A673 (cell line): Measurements from ENCODE around the gene CLCN2. TPM values are rescaled to one million over a fixed set of nuclear protein-coding genes. Genes with fewer than 3 reads are reported as not detected.
"Not testable (repeated sequence)": the region's sequence is repeated elsewhere in the genome, so short reads cannot be mapped to it uniquely, and the experiment has no call there.

Experiments
- BruUV-seq: library from RNA; stranded (reverse); fragments of 400-500 nt; replicated peaks from 2 replicates; lab custom pipeline; 2021; lab: Mats Ljungman, UMichigan
- CTCF ChIA-PET: fragments of 300-600 bp; sonication (Branson Sonifier 250); formaldehyde crosslinking; loops from one replicate; lab custom pipeline; 2022; ENCODE audit warnings: antibody characterized with exemption; lab: Charles Lee
- POLR2A ChIA-PET: fragments of 300-600 bp; sonication (Branson Sonifier 250); formaldehyde crosslinking; loops from one replicate; lab custom pipeline; 2022; ENCODE audit warnings: antibody characterized with exemption; ENCODE audit not compliant: low non-redundant PET; lab: Charles Lee
- DNase-seq: peaks from one replicate; pipeline ENCODE4 v3.0.0-alpha.2; 2015; ENCODE audit warnings: low spot score
- H3K27ac ChIP-seq: fragments of 200-600 bp; sonication (generic); 2 replicates; pipeline ENCODE4 v1.5.1; 2016; ENCODE audit warnings: mixed run types, low read depth, mild to moderate bottlenecking, mixed read lengths, antibody characterized with exemption, low read length; ENCODE audit not compliant: poor library complexity, severe bottlenecking
- H3K27me3 ChIP-seq: fragments of 200-600 bp; sonication (generic); replicated peaks from 2 replicates; pipeline ENCODE4 v1.6.1; 2017; ENCODE audit warnings: mixed run types, low read depth, mild to moderate bottlenecking, mixed read lengths, antibody characterized with exemption, low read length; ENCODE audit not compliant: insufficient read depth, poor library complexity
- H3K36me3 ChIP-seq: fragments of 200-600 bp; sonication (generic); 2 replicates; pipeline ENCODE4 v1.6.1; 2016; ENCODE audit warnings: mixed run types, mild to moderate bottlenecking, mixed read lengths, antibody characterized with exemption, low read length; ENCODE audit not compliant: insufficient read depth, poor library complexity, severe bottlenecking
- H3K4me1 ChIP-seq: fragments of 200-600 bp; sonication (generic); 2 replicates; pipeline ENCODE4 v1.6.1; 2017; ENCODE audit warnings: mixed run types, mild to moderate bottlenecking, mixed read lengths, antibody characterized with exemption, low read length; ENCODE audit not compliant: insufficient read depth, poor library complexity, severe bottlenecking
- H3K4me3 ChIP-seq: fragments of 200-600 bp; sonication (generic); 2 replicates; pipeline ENCODE4 v1.5.1; 2016; ENCODE audit warnings: low read depth, mixed run types, mild to moderate bottlenecking, mixed read lengths, low read length; ENCODE audit not compliant: poor library complexity, severe bottlenecking
- H3K9me3 ChIP-seq: fragments of 200-600 bp; sonication (generic); 2 replicates; pipeline ENCODE4 v1.6.1; 2016; ENCODE audit warnings: mixed run types, low read depth, mild to moderate bottlenecking, mixed read lengths, antibody characterized with exemption, low read length; ENCODE audit not compliant: poor library complexity, severe bottlenecking
- EZH2 ChIP-seq: fragments of 200-600 bp; sonication (generic); IDR thresholded peaks from 2 replicates; pipeline ENCODE4 v1.6.1; 2017; ENCODE audit warnings: borderline replicate concordance, low read depth, mild to moderate bottlenecking, mixed read lengths, antibody characterized with exemption, low read length; ENCODE audit not compliant: poor library complexity, severe bottlenecking
- intact Hi-C: fragments of 100-400 bp; cut with micrococcal nuclease; formaldehyde crosslinking; loops from one replicate; pipeline ENCODE4 v1.10.0; 2022; ENCODE audit not compliant: unreplicated experiment
- total RNA-seq: library from RNA; stranded (reverse); gene quantifications from 2 replicates; pipeline ENCODE4 v1.2.3, GENCODE V29; 2021
- TF ChIP-seq, protein P1 (sequence below): fragments of 300-800, 200-600 bp; sonication (generic); conservative IDR thresholded peaks from 2 replicates; pipeline ENCODE4 v1.5.1; 2017; ENCODE audit warnings: low read depth, mild to moderate bottlenecking, antibody characterized with exemption, low read length, moderate library complexity, mixed read lengths

CLCN2 gene
- total RNA-seq, 1 experiment from 2014 or later = 11.2 TPM

DNA sequence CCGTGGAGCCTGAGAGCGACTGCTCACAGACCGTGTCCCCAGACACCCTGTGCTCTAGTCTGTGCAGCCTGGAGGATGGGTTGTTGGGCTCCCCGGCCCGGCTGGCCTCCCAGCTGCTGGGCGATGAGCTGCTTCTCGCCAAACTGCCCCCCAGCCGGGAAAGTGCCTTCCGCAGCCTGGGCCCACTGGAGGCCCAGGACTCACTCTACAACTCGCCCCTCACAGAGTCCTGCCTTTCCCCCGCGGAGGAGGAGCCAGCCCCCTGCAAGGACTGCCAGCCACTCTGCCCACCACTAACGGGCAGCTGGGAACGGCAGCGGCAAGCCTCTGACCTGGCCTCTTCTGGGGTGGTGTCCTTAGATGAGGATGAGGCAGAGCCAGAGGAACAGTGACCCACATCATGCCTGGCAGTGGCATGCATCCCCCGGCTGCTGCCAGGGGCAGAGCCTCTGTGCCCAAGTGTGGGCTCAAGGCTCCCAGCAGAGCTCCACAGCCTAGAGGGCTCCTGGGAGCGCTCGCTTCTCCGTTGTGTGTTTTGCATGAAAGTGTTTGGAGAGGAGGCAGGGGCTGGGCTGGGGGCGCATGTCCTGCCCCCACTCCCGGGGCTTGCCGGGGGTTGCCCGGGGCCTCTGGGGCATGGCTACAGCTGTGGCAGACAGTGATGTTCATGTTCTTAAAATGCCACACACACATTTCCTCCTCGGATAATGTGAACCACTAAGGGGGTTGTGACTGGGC is 16.7 kb downstream of the CLCN2 start:
- no TSS peak for BruUV-seq
- Histone ChIP-seq H3K27me3 (no peaks in the 10 kb centered on the region), H3K27ac (no peak overlapping the region), H3K4me1 (peaks cover 26% of the 10 kb centered on the region), H3K36me3 (peaks cover 5% of the 10 kb centered on the region), H3K4me3 (no peak overlapping the region), H3K9me3 (no peaks in the 10 kb centered on the region)
- no peak for DNase-seq
- CTCF ChIA-PET = interaction anchor here (0.5 kb wide), 1 partner anchor 15 kb away, joined by 3 read pairs; no protein-coding TSS in a partner anchor
- TF ChIP-seq, protein P1, sequence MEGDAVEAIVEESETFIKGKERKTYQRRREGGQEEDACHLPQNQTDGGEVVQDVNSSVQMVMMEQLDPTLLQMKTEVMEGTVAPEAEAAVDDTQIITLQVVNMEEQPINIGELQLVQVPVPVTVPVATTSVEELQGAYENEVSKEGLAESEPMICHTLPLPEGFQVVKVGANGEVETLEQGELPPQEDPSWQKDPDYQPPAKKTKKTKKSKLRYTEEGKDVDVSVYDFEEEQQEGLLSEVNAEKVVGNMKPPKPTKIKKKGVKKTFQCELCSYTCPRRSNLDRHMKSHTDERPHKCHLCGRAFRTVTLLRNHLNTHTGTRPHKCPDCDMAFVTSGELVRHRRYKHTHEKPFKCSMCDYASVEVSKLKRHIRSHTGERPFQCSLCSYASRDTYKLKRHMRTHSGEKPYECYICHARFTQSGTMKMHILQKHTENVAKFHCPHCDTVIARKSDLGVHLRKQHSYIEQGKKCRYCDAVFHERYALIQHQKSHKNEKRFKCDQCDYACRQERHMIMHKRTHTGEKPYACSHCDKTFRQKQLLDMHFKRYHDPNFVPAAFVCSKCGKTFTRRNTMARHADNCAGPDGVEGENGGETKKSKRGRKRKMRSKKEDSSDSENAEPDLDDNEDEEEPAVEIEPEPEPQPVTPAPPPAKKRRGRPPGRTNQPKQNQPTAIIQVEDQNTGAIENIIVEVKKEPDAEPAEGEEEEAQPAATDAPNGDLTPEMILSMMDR = no peak
- TF ChIP-seq EZH2 = no peak
- intact Hi-C loops = no loop called here
- POLR2A ChIA-PET = interaction anchor here (0.6 kb wide), 1 partner anchor 73 kb away, joined by 12 read pairs; no protein-coding TSS in a partner anchor

DNA sequence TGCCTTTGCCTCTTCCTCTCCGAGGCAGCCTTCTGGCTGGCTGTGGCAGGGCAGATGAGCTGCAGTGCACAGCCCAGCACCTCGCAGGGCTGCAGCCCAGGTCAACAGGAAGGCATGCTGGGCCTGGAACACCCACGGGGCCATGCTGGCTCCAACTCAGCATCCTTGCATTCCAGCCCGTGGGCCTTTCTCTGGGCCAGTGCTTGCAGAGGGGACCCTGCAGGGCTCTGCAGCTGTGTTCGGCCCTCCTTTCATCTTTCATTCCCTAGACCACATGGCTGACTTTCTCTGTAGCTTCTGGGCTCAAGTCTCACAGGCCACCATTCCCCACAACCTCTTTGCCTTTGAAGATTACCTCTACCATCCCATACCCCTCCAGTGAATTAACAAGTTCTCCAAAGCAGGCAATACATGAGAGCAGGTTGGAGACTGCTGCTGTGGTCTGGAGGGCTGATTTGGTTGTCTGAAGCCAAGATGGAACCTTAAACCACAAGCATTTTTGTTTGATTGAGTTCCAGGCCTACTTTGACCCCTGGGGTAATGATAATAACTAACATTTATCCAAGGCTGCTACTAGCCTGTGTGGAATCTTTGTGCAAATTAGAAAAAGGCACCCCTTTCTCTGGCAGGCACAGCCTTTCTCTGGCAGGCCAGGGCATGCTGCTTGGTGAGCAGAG is 18.1 kb downstream of the CLCN2 start:
- Histone ChIP-seq H3K4me1 (peaks cover 25% of the 10 kb centered on the region), H3K9me3 (no peaks in the 10 kb centered on the region), H3K36me3 (peaks cover 5% of the 10 kb centered on the region), H3K4me3 (no peak overlapping the region), H3K27ac (no peak overlapping the region), H3K27me3 (no peaks in the 10 kb centered on the region)
- POLR2A ChIA-PET = no interaction called here
- TF ChIP-seq, protein P1 = no peak
- no peak for TF ChIP-seq EZH2
- CTCF ChIA-PET = no interaction called here
- no peak for DNase-seq
- BruUV-seq = no TSS peak
- intact Hi-C loops = no loop called here

DNA sequence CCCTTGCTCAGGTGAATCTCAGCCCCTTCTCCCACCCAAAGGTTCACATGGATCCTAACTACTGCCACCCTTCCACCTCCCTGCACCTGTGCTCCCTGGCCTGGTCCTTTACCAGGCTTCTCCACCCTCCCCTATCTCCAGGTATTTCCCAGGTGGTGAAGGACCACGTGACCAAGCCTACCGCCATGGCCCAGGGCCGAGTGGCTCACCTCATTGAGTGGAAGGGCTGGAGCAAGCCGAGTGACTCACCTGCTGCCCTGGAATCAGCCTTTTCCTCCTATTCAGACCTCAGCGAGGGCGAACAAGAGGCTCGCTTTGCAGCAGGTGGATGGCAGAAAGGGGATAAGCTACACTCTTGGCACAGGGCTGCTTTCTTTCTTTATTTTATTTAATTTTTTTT is 19.5 kb downstream of the CLCN2 start:
- no peak for DNase-seq
- CTCF ChIA-PET = no interaction called here
- H3K27me3 ChIP-seq = no peaks in the 10 kb centered on the region
- no peak overlapping the region for H3K4me3 ChIP-seq
- H3K27ac ChIP-seq = no peak overlapping the region
- H3K36me3 ChIP-seq = peaks cover 5% of the 10 kb centered on the region
- H3K9me3 ChIP-seq = no peaks in the 10 kb centered on the region
- no TSS peak for BruUV-seq
- peaks cover 31% of the 10 kb centered on the region for H3K4me1 ChIP-seq
- TF ChIP-seq, protein P1 = no peak
- TF ChIP-seq EZH2 = no peak
- POLR2A ChIA-PET = no interaction called here
- intact Hi-C loops = no loop called here

DNA sequence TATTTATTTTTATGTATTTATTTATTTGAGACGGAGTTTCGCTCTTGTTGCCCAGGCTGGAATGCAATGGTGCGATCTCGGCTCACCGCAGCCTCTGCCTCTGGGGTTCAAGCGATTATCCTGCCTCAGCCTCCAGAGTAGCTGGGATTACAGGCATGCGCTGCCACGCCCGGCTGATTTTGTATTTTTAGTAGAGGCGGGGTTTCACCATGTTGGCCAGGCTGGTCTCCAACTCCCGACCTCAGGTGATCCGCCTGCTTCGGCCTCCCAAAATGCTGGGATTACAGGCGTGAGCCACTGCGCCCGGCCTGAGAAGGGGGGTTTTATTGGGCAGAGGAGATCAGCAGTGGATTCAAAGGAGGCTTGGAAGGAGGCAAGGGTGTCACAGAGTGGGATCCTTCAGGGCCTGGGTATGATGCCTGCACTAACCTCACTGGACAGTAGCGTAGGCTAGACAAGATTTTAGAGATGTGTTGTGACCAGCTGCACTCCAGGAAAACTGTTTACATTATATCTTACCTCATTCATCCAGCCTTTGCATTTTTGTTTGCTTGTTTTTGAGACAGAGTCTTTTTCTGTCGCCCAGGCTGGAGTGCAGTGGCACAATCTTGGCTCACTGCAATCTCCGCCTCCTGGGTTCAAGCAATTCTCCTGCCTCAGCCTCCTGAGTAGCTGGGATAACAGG is 21.8 kb downstream of the CLCN2 start:
- Histone ChIP-seq H3K4me1 (peaks cover 30% of the 10 kb centered on the region), H3K36me3 (peaks cover 12% of the 10 kb centered on the region)
- H3K4me3 ChIP-seq, CTCF ChIA-PET, H3K27ac ChIP-seq, H3K9me3 ChIP-seq, intact Hi-C loops, BruUV-seq, DNase-seq, POLR2A ChIA-PET, H3K27me3 ChIP-seq: not testable (repeated sequence)
